ENCODE data around the gene WDR36.
"Not testable (repeated sequence)": the region's sequence is repeated elsewhere in the genome, so short reads cannot be mapped to it uniquely, and the experiment has no call there.

The WDR36 gene

GRCh38 chr5:111141471-111141870, 49.3 kb downstream of the WDR36 start:
- DNase-seq = not testable (repeated sequence)

GRCh38 chr5:111142932-111143331, 50.8 kb downstream of the WDR36 start:
- DNase-seq = peak; percentile 32

- DNase-seq = peak; percentile 93
Measured at GRCh38 chr5:111143910-111144309, 51.8 kb downstream of the WDR36 start.

- DNase-seq = peak; percentile 18
Measured at GRCh38 chr5:111144352-111144930, 52.3 kb downstream of the WDR36 start.

DNA sequence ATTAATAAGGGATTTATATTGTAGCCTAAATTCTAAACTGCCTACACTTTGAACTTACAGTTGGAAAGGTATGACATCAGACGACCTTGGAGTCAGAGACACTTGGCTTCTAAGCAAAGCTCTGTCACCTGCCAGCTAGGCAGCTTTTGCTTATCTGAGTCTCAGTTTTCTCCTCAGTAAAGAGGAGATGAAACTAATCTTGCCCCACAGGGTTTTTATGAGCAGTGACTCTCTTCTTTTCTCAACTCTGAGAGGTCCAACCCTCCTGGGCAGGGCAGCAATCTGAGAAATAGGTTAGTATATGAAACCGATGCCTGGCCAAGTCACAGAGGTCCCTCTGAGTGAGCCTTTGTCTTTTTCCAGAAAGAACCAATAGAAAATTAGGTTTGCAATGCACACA, 53.9 kb downstream of the WDR36 start:
- no peak for DNase-seq

DNA sequence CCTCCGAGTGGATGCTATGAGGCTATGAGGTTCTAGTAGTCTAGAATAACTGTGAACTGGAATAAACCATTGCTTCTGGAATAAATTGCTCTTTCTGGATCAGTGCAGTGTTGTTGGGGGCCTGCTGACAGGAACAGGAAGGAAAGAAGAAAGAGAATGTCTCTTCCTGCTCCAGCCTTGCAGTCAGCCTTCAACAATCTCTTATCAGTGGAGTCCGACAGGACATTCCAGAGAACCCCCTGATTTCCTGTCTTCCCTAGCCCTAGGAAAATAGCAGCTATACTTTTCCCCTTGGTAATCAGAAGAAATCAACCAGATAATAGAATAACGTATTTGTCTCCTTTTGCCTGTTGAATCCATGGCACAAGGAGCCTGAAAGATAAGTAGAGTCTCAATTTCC, 55.4 kb downstream of the WDR36 start:
- DNase-seq = no peak

DNA sequence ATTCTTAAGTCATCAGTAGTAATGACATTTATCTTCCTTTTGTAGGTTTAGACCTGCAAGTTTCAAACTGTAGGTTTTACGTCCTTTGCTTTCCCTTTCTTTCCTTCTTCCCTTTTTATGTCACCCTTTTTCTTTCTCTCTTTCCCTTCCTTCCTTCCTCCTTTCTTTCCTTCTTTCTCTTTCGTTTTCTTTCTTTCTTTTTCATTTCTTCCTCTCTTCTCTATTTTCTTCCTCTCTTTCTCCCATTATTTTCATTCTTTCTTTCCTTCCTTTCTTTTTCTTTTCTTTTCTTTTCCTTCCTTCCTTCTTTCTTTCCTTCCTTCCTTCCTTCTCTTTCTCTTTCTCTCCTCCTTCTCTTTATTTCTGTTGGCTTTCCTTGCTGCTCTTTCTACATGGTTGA, 59.9 kb downstream of the WDR36 start:
- no peak for DNase-seq

GRCh38 chr5:111153483-111153882, 61.3 kb downstream of the WDR36 start:
- no peak for DNase-seq

- no peak for DNase-seq
Measured at GRCh38 chr5:111153945-111154344, 61.8 kb downstream of the WDR36 start.

DNA sequence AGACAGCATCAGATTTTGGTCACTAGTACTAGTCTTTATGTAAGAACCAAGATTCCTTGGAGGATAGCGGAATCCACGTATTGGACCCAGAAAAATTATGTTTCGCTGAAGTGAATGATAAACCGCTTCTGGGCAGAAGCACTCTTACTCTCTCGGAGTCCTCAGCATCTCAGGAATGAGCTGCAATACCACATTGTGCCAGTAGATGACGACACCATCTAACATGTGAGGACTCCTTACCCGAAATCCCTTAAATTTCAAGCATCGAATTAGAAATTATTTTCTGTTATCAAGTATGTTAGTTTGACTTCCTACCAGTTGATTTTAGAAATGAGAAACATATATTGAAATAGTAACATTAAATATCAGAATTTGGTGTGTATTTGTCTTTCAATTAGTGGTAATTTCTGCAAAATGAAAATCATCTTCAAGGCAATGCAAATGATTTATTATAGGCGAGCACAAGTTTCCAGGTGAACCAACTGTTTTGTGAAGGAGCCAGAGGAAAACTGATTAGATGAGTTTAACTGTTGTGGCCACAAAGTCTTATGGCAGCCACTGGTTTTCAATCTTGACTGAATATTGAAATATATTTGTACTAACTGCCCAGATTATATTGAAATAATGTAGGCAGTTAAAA, 66.1 kb downstream of the WDR36 start:
- peak; percentile 73 for DNase-seq

GRCh38 chr5:111159845-111160244, 67.7 kb downstream of the WDR36 start:
- DNase-seq = peak; percentile 5

DNA sequence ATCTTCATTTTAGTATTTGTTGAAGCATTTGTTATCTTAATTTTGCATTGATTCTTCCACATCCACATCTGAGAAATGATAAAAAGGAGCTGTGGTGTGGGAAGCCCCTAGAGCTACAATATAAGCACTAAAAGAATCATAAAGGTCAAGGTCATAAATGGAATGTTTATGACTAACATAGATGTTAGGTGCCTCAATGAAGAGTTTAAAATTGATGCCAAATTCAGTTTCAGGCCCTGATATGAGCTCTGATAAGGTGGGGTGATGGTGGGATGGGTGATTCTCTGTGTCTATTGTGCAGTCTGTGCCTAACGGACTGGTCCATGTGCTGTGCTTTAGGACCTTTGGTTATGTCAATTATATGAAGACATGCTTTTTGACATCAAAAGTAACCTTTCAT, 70.9 kb downstream of the WDR36 start:
- DNase-seq = no peak

DNA sequence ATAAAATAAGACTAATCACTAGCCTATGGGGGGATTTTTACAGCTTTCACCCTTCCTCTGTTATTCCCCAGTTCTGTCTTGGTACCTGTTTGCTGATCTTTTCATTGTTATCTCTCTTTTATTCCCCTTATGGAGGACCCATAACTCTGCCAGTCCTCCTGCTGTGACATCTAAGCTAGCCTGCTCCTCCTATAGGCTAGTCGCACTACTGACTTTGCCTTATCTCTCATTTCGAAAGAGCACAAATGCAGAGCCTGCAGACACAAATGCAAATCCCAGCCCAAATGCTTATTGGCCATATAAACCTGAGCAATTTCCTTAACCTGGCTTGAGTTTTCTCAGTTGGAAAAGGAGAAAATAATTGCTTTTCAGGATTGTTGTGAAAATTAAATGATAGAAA, 72.9 kb downstream of the WDR36 start:
- no peak for DNase-seq

- no peak for DNase-seq
Measured at GRCh38 chr5:111167551-111167950, 75.4 kb downstream of the WDR36 start.

DNA sequence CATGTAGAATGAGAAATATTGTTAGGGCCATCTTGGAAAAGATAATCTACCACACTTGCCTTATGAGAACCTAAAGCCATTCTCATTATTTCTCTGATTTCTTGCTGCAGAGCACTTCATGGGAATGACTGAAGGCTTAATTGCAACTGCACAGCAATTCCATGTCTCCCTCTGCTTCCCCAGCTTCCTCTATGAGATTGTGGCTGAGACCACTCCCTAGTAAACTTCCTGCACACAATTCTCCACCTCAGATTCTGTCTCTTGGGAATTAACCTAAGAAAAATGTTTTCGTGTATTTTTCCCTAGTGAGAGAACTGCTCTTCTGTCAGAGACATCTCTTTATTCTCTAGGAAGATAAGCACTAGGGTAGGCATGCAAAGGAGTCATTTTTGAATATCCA, 76.5 kb downstream of the WDR36 start:
- DNase-seq = no peak

DNA sequence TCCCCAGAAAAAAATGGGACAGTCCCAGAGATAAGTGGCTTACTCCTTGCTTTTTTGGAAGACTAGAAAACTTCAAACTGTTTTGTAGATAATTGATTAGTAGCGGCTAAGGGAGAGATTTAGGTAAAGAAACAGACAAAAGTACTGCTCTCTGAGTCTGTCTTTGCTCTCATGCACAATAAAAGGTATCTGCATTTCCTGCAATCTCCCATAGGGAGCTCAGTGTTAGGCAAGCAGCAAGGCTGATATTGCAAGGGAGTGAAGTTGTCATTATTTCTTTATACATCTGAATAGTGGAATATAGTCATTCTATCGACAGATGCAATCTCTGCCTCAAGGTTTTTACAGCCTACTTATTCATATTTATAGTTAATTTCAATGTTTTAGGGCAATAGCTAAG, 77.1 kb downstream of the WDR36 start:
- DNase-seq = no peak

- no peak for DNase-seq
Measured at GRCh38 chr5:111170279-111170678, 78.1 kb downstream of the WDR36 start.

GRCh38 chr5:111172504-111172903, 80.4 kb downstream of the WDR36 start:
- no peak for DNase-seq

DNA sequence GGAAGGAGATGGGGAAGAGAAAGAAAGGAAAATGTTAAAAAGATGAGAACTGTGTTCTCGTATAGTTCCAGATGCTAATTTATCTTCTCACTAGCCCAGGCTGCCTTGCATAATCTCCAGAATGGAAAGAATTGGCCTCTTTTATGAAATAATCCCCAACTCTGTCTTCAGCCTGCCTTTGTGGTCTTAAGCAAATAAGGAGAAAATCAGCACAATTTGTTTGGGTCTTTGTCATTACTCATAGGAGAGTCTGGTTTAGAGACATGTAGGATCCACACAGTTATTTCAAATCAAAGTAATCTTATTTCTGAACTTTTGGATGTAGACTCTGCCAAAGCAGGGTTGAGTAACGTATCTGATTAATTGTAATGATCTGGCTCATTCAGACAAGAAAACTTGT, 81.3 kb downstream of the WDR36 start:
- no peak for DNase-seq

Measured in fibroblast of skin of right quadriceps (primary cell).